Ascending aorta (tissue), 2 donors: ENCODE measurements around the gene CHCHD6. TPM values are rescaled to one million over a fixed set of nuclear protein-coding genes. Genes with fewer than 3 reads are reported as not detected.

Experiments
- DNase-seq, 2 donors: peaks; one replicate each; pipeline ENCODE4 v3.0.0-alpha.2; 2019; ENCODE audit warnings: low spot score in 2 of 2
- H3K27ac ChIP-seq, 2 donors: fragments of 200-600 bp; sonication (generic); one replicate each; pipeline ENCODE4 v1.5.1; 2016 to 2017; ENCODE audit warnings: mild to moderate bottlenecking in 1 of 2
- H3K27me3 ChIP-seq: fragments of 200-600 bp; sonication (generic); one replicate; pipeline ENCODE4 v1.5.1; 2017
- H3K36me3 ChIP-seq, 2 donors: fragments of 200-600 bp; sonication (generic); one replicate each; pipeline ENCODE4 v1.5.1; 2016
- H3K4me1 ChIP-seq, 2 donors: fragments of 200-600 bp; sonication (generic); one replicate each; pipeline ENCODE4 v1.5.1; 2016 to 2017; ENCODE audit warnings: mild to moderate bottlenecking in 1 of 2
- H3K4me3 ChIP-seq, 2 donors: fragments of 200-600 bp; sonication (generic); one replicate each; pipeline ENCODE4 v1.5.1; 2016 to 2017; ENCODE audit warnings: mild to moderate bottlenecking in 1 of 2
- H3K9me3 ChIP-seq, 2 donors: fragments of 200-600 bp; sonication (generic); one replicate each; pipeline ENCODE4 v1.5.1; 2016
- CTCF ChIP-seq, 3 experiments: fragments of 200-600 bp in 2 of 3; fragments of 450-650 bp in 1 of 3; sonication (generic) in 2 of 3; IDR thresholded peaks; one replicate each; pipeline ENCODE4 v1.5.1; 2016 to 2019; ENCODE audit warnings: antibody characterized with exemption in 3 of 3, mild to moderate bottlenecking in 1 of 3, moderate library complexity in 1 of 3
- intact Hi-C: fragments of 100-400 bp; cut with DNase I; formaldehyde crosslinking; loops from one replicate; pipeline ENCODE4 v1.15.1; 2023
- total RNA-seq: library from RNA; depleted of rRNA; stranded (reverse); fragments of >200 nt; gene quantifications from one replicate; pipeline ENCODE4 v1.1.0, GENCODE V29; 2016

CHCHD6 gene
- total RNA-seq, 1 donor from 2014 or later: 1.2 TPM

DNA sequence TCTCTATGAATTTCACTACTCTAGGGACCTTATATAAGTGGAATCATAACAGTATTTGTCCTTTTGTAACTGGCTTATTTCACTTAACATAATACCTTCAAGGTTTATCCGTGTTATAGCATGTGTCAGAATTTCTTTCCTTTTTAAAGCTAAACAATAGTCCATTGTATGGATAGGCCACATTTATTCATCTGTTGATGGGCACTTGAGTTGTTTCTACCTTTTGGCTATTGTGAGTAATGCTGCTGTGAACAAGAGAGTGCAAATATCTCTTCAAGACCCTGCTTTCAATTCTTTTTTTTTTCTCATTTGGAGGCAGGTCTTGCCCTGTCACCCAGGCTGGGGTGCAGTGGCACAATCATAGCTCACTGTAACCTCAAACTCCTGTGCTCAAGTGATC lies 56.5 kb downstream of the CHCHD6 start:
- intact Hi-C loops: no loop called here
- no peak for DNase-seq
- Histone ChIP-seq H3K4me3 (no peak overlapping the region), H3K36me3 (no peaks in the 10 kb centered on the region), H3K27ac (no peak overlapping the region), H3K27me3 (no peaks in the 10 kb centered on the region), H3K4me1 (no peaks in the 10 kb centered on the region), H3K9me3 (no peaks in the 10 kb centered on the region)
- TF ChIP-seq CTCF (IDR thresholded peaks at IDR 0.05): no peak

GRCh38 chr3:126763035-126763434 lies 59.0 kb downstream of the CHCHD6 start:
- H3K4me3 ChIP-seq: no peak overlapping the region
- no peak for TF ChIP-seq CTCF (IDR thresholded peaks at IDR 0.05)
- H3K4me1 ChIP-seq: no peaks in the 10 kb centered on the region
- no peak overlapping the region for H3K27ac ChIP-seq
- H3K27me3 ChIP-seq: no peaks in the 10 kb centered on the region
- intact Hi-C loops: no loop called here
- H3K9me3 ChIP-seq: no peaks in the 10 kb centered on the region
- DNase-seq: no peak
- no peaks in the 10 kb centered on the region for H3K36me3 ChIP-seq

- H3K27ac ChIP-seq: no peak overlapping the region
- TF ChIP-seq CTCF (IDR thresholded peaks at IDR 0.05): no peak
- no peaks in the 10 kb centered on the region for H3K27me3 ChIP-seq
- no peaks in the 10 kb centered on the region for H3K36me3 ChIP-seq
- intact Hi-C loops: no loop called here
- DNase-seq: no peak
- H3K9me3 ChIP-seq: no peaks in the 10 kb centered on the region
- no peaks in the 10 kb centered on the region for H3K4me1 ChIP-seq
- H3K4me3 ChIP-seq: no peak overlapping the region
Measured at GRCh38 chr3:126765187-126766069, 61.4 kb downstream of the CHCHD6 start.

DNA sequence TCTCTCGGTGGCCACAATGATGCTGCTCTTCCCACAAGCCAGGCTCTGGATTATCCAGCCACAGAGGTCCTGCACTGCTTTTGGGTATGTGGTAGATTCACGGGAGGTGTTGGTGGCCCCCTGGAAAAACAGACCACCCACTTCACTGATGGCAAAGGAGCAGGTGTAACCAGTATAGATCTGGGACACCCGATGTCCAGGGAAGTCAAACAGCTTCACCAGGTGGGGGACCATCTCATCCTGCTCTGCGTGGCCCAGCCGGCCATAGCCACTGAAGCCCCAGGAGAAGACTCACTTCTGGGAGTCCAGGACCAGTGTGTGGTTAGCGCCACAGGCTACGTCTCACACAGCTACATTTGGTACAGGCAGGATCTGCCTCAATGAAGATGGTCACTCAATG lies 62.6 kb downstream of the CHCHD6 start:
- Histone ChIP-seq H3K4me3 (no peak overlapping the region), H3K27ac (no peak overlapping the region), H3K4me1 (no peaks in the 10 kb centered on the region), H3K9me3 (no peaks in the 10 kb centered on the region), H3K36me3 (no peaks in the 10 kb centered on the region), H3K27me3 (no peaks in the 10 kb centered on the region)
- intact Hi-C loops: no loop called here
- no peak for TF ChIP-seq CTCF (IDR thresholded peaks at IDR 0.05)
- no peak for DNase-seq

GRCh38 chr3:126768903-126769302 lies 64.9 kb downstream of the CHCHD6 start:
- no peak for DNase-seq
- Histone ChIP-seq H3K27ac (no peak overlapping the region), H3K4me3 (no peak overlapping the region), H3K9me3 (no peaks in the 10 kb centered on the region), H3K4me1 (no peaks in the 10 kb centered on the region), H3K27me3 (no peaks in the 10 kb centered on the region), H3K36me3 (no peaks in the 10 kb centered on the region)
- TF ChIP-seq CTCF (IDR thresholded peaks at IDR 0.05): no peak
- intact Hi-C loops: no loop called here
